NT2/D1 (cell line): ENCODE measurements around the gene KIF12.

Experiments
- SUZ12 ChIP-seq: IDR thresholded peaks from 2 replicates; pipeline ENCODE4 v1.6.1; 2011; ENCODE audit not compliant: insufficient read length, insufficient read depth; ENCODE audit errors: extremely low read depth
- YY1 ChIP-seq: IDR thresholded peaks from 2 replicates; pipeline ENCODE4 v1.6.1; 2011; ENCODE audit not compliant: insufficient read length, insufficient read depth
- ZNF274 ChIP-seq: IDR thresholded peaks from 2 replicates; pipeline ENCODE4 v1.6.1; 2011; ENCODE audit warnings: mild to moderate bottlenecking, low read depth, low read length

- no peak for TF ChIP-seq YY1
- no peak for TF ChIP-seq ZNF274
- no peak for TF ChIP-seq SUZ12
Measured at GRCh38 chr9:114134827-114135396, 35.8 kb upstream of the KIF12 start.
